HG03457 (cell line): ENCODE results near the gene GSAP.

Source experiments
- ATAC-seq: cut with Tn5 transposase; IDR thresholded peaks from one replicate; pipeline ENCODE4 v1.9.1; 2021; ENCODE audit warnings: moderate number of reproducible peaks; ENCODE audit not compliant: unreplicated experiment

Gene GSAP

DNA sequence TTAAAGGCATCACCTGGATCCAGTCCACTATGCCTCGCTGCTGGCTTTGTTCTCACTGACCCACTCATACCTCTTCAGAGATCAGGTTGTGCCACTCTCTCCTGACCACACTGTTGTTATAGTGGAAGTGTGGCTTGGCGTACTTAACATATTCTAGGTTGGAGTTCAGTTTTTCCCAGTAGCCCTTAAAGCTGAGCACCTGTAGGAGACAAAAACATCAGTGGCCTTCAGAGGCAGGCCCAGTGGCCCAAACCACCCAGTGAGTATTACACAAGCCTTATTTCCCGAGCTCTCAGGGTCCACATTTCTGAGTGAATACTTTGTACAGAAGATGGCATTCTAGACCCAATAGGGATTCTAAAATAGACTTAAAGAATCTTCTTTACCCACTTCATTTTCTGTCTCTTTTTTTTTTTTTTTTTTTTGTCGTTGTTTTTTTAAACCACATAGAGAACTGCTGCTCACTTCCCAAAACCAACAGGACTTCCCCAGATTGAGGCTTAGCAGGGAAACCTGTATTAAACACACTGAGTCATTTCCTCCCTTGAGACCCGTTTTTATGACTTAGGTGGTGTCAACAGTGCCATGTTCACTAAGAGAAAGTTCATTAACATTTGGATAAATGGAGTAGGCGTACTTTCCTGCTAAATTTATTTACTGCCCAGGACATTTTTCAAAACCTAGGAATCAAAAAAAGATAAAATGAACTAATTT lies 85.8 kb downstream of the GSAP start:
- ATAC-seq: peak; percentile 54

DNA sequence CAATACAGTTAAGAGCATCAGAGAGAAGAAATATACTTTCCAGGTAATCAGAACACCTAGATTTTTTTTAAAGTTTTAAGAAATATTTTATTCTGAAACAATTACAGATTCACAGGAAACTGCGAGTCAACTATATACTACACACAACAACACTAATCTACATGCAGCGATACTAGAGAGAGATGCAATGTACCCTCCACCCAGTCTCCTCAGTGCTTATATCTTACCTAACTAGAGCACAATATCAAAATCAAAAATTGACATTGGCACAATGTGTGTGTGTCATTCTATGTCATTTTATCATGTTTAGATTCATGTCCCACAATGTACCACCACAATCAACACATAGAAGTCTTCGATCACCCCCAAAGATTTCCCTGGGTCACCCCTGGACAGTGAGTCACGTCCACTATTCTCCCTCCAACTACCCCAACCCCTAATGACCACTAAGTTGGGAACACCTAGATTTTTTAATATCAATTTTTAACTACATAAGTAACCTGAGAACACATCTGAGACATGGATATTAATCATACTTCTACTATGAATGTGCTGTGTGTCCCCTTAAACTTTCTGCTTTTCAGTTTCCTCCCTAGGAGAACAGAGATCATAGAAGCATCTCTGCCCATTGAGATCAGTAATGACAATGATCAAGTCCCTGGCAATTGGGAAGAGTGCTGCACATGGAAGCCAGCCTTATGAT lies 86.5 kb downstream of the GSAP start:
- no peak for ATAC-seq

DNA sequence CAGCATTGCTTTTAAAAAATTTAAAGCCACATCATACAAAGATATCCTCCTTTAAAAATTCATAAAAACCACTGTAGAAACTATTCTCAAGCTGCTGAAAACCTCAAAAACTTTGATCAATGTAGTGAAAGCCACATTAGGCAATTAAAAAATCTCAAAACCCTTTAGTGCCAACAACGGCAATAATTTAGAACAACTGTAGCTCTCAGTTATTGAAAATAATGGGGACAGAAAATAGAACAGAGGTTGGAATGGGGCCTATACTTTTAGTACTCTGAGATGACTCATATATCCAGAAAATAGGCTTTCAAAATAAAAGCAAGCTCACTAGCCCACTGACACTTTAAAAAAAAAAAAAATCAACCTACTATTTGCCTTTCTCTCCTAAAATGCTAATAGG lies 87.5 kb downstream of the GSAP start:
- no peak for ATAC-seq

DNA sequence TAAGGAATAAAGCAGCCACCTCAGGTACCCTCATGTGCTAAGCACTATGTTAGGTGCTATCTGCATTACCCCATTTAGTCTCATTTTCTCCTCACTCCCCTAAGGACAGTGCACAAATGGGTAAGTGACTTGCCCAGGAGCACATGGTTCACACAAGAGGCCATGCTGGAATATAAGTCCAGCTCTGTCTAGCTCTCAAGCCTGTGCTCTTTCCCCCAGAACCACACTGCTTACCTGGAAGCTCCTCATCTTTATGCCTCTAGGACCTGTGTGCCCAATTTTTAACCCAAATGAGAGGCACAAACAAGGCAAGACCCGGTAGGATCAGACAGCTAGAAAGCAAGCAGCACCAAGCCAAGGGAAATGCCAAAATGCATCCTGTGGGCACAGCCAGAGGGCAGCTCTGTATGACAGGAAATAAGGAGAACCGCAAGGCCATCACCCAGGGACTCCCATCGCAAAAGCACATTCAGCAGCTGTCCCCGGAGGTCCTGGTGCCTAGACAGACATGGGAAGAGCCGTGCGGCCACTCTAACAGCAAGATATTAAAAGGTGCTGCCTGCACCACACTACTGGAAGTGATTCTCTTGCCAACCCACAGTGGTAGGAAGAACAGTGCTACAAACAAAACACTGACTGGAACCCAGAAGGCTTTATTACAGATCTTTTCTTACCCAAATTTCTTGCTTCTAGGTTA lies 88.1 kb downstream of the GSAP start:
- no peak for ATAC-seq

DNA sequence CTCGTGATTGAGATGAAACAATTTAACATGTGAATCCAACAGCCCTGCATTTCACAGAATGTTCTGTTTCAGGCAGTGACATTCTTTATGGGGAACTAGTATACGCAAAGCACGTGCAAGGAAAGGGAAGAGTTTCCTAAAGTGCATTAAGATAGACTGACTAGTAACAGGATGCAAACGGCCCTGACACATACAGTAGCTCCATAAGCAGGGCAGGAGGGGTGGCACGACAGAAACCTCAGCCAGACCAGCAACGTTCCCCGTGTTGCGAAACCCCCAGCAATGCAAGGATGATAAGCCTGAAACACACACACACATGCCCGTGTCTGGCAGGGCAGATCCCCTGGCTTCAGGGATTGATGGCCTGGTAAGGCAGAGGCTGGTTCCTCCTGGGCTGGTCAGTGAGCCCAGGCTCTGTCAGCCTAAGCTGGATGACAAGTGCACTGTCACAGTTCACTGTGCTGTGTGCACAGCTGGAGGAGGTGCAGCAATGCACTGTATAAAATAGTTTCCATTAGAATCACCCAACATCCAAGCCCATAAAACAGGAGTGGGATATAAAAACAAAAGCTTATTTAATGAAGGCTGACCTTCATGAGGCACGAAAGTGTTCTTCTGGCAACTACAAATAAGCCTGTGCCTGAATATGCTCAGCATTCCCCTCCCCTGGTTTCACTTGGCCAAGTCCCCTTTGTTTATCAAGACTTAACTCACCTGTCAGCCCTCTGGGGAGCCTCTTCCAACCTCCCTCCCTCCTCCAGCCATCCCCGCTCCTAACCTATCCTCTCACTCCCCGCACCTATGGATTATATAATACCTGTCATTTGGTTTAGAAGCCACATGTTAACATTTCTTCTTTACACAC lies 88.8 kb downstream of the GSAP start:
- ATAC-seq: no peak

DNA sequence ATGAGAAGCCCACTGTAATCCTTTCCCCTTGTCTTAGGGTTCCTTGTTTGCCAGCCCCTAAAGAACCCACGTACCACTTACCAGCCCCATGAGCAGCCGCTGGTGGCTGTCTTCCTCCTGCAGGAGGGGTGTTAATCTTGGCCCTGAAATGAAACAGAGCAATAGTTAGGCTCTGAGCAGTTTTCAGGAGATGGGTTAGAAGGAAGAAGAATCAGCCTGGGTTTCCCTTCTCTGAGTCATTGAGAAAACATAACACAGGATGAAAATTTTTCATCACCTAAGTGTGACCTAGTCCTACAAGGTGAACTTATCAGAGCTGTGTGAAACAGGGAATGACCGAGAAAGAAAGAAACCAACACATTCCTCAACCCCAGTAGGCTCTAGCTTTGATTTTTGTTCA lies 90.0 kb downstream of the GSAP start:
- no peak for ATAC-seq

DNA sequence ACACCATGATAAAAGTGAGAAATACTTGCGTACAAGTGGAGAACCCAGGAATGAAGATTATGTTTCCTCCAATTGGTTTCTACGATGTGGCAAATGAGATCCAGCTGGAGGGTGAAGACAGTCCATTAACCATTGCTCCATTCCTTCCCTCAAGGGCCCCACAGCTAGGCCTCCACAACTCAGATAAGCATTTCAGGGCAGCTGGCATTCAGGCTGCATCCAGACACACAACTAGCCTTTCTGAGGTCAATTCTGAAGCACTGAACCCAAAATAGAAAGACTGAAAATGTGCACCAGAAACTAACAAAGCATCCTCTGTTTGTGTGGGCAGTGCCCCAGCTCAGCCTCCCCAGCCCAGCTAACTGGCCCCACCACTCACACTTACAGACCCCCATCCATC lies 94.8 kb downstream of the GSAP start:
- ATAC-seq: no peak

DNA sequence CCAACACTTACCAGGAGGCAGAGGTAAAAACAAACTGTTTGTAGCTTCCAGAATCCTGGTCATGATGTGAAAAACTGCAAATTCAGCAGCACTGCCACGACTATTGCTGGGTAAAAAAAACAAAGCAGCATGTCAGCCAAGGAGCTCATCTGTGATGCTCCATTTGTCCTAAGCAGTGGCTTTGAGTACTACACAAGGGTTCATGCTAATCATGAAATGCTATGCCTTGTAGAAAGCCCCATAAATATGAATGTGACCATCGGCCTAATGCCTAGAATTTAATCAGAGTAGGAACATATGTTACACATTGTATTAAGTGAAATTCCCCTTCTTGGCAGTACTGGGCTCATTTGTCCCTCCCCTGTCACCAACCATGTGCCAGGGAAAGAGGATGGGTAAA lies 95.4 kb downstream of the GSAP start:
- no peak for ATAC-seq

DNA sequence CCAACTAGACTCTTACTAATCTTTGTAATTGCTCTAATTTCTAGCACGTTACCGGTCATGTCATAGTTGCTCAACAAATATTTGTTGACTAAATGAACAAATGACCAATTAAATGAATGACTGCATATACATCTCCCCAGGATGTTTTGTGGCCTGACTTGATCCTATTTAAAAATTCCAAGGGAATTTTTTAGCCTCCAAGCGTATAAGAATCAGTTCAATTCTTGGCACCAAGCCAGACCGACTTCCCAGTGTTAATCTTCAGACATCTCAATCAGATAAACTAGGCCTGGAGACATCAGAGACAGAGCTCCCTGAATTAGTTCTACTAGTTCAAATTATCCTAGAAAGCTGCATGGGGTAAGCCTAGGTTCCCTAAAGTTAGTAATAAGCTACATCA lies 96.0 kb downstream of the GSAP start:
- no peak for ATAC-seq

DNA sequence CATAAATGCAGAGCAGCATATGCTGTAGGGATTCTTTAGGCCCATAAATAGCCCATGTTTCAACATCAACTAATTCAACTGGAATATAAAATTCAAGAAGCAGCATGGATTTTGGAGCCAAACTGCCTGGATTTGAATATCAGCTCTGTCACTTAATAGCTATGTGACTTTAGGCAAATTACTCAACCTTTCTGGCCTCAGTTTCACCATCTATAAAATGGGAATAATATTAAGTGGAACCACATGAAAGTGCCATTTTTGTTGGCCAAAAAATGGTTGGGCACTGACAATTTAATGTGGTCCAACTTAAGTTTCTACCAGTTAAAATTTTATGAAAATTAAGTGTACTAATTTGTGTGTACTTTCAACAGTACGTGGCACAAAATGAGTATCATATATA lies 98.1 kb downstream of the GSAP start:
- ATAC-seq: no peak

DNA sequence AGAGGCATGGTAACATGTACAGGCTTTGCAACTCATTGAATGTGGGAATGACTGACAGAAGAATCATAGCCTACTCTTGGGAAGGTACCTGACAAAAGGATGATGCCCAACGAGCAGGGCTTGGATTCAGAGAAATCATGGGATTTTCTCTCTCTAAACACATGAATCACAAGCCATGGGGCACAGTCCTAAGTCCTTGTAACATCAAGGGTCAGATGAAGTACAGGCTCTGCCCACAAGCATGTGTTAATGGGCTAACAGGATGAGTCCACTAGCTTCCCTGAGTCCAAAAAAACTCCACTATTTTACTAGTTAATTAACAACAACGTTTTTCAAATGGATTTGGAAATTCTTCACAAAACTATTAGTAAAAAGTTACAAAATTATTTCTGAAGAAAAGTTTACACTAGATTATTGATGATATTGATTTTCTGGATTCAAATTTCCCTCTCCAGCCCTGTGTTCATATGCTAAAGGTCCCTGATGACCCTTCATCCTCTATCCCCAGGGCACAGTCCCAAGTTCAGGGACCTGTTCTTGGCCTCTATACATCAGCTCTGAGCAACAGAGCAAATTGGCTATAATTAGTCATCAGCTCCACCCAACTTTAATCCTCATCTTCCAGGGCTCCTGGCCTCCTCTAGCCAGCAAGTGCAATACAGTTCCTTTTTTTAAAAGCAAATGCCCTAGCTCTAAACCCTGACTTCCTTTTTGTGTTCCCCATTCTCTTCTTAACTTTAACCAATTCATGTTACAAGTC lies 99.8 kb downstream of the GSAP start:
- ATAC-seq: no peak

DNA sequence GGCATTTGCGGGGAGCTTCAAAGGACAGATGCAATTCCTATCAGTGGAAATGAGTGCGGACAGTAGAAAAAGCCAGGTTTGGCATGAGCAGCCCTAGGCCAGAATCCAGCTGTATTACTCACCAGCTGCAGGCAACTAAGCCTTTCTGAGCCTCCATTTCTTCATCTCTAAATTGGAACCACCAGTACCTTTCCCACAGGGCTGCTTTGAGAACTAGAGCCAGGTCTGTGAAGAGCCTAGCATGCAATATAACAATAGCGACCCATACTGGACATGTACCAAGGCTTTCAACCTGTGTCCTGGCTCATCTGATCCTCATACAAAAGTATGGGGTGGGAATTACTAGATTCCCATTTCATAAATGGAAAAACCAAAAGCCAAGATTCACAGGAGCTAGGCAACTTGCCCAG lies 101.0 kb downstream of the GSAP start:
- ATAC-seq: no peak

DNA sequence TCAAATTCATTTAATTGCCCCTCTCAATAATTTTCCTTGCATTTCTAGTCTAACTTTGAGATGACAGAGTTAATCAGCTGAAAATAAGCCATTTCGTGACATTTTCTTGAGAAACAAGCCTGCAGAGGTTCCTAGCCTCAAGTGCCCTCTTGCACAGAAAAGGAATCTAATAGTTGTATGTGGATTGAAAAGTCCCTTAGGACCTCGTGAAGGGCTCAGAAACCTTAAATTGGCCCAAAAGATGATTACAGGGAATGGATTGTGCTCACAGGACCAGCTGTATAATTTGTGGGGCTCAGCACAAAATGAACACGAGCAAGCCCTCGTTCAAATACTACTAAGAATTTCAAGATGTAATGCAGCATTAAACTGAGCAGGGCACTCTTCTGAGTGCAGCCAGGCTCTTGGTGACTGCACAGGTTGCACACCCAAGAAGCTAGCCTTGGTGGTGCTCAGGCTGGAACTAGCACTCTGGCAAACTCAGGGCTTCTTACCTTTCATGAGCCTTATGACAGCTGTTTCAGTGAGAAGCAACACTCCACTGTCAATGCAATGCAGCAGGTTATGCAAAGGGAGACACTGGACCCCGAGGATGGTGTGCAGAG lies 102.2 kb downstream of the GSAP start:
- no peak for ATAC-seq

DNA sequence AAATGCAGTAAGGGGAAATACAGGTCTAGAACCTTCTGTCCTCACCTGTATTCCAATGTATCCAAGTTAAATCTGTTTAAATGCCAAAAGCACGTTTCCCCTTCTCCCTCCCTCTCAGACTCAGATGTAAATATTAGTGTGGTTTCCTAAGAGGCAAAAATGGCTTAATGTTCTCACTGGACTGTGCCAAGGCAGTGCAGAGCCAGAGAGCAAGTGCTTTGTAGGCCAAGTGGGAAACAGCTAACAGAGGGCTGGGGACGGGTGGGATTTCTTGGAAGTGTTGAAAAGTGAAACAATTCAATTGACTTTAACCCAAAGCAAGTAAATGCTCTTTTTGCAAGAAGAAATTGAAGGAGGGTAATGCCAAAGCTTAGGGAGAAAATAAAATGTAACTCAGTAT lies 103.1 kb downstream of the GSAP start:
- no peak for ATAC-seq

DNA sequence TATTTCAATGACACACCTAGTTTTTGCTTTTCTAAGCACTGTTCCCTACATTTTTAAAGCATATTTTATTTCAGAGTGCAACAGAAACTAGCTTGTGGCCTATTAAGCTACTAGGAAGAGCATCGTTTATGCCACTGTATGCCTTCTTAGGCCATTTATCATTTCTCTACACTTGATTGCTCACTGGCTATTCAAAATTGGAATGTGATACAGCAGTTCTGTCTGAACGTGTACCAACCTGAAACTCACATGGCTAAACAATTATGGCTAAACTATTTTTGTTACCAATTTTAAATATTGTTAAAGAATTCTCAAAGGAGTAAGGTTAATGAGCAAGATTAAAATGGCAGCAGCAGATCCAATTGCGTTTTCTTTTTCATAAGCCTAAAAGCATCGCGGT lies 105.2 kb downstream of the GSAP start:
- no peak for ATAC-seq

DNA sequence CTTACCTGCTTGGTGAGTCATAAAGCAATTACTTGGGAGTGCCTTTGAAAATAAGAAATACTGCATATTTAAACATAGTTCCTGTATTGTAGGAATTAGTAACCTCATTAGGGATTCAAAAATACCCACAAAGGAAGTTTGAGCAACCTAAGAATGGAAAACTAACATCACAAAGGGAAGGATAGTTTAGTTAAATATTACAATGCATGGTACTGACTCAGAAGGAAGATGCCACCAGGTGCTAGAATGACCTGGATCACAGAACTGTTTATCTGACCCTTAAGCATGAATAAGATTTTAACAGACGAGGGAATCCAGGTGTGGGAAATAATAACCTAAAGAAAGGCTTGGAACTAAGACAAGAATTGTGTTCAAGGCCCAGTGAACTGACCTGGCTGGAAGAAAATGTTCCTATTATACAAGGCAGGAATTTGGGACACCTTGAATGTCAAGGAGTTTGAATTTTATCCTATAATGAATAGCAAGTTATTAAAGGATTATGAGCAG lies 106.4 kb downstream of the GSAP start:
- no peak for ATAC-seq

DNA sequence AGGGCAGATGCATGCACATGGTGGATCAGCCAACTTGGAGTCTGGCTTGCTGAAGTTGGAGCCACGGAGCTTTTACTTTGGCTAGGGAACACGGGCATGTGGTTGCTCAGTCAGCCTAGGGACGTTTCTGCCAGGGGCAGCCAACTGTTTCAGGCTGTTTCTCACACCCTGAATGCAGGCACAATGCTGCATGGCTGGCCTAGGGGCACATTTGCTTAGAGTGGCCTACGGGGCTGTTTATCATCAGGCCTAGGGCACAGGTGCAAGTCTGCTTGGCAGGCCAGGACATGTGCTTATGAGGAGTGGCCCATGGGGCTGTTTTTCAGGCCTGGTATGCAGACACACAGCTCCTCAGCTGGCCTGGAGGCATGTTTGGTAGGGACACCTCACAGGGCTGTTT lies 107.4 kb downstream of the GSAP start:
- ATAC-seq: no peak

DNA sequence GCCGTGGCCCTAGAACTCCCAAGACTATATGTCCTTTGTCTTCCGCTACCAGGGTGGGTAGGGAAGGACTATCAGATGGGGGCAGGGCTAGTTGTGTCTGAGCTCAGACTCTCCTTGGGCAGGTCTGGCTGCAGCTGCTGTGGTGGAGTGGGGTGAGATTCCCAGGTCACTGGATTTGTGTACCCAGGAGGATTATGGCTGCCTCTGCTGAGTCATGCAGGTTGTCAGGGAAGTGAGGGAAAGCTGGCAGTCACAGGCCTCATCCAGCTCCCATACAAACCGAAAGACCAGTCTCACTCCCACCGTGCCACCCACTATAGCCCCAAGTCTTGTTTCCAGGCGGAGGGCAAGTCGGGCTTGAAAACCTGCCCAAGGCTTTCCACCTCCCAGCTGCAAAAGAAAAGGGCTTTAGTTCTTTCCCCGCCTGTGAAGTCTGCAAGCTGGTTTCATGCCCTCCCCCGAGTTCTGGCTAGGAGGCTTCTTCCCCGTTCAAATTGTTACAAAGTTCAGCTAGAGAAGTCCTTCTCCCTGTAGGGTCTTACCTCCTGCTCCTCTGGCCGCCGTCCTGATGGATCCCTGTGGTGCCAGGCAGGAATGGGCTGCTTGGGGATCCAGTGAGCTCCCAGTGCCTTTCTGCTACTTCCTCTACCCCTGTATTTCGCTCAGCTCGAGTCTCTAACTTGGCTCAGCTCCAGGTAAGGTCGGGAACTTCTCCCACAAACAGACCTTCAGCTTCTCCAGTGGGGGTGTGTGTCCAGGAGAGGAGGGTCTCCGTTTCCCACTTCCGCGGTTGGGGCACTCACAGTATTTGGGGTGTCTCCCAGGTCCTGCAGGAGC lies 109.7 kb downstream of the GSAP start:
- no peak for ATAC-seq

DNA sequence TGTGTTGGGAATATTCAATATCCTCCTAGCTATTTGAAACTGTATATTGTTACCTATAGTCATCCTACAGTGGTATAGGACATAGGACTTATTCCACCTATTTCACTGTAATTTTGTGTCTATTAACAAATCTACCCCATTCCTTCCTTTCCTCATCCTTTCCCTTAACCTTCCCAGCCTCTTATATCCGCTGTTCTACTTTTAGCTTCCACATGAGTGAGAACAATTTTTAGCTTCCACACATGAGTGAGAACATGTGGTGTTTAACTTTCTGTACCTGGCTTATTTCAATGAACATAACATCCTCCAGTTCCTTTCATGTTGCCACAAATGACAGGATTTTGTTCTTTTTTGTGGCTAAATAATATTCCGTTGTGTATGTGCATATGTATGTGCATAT lies 120.6 kb downstream of the GSAP start:
- ATAC-seq: no peak
